ENCODE measurements around the gene NANOS3. TPM values are rescaled to one million over a fixed set of nuclear protein-coding genes. Genes with fewer than 3 reads are reported as not detected.

NANOS3 gene
- total RNA-seq, 1 donor from 2014 or later = 0.98 TPM

- intact Hi-C loops (cut with micrococcal nuclease) = loop anchor here (1.0 to 2.0 kb wide), 9 partner anchors 12 to 585 kb away; partner anchors contain the start of genes C19orf53 and ZSWIM4
Measured at GRCh38 chr19:13861714-13862531, 15.0 kb upstream of the NANOS3 start.

- intact Hi-C loops (cut with micrococcal nuclease) = no loop called here
Measured at GRCh38 chr19:13864046-13864666, 12.8 kb upstream of the NANOS3 start.

GRCh38 chr19:13864667-13865570 is 12.0 kb upstream of the NANOS3 start:
- intact Hi-C loops (cut with micrococcal nuclease) = no loop called here

- intact Hi-C loops (cut with micrococcal nuclease) = no loop called here
Measured at GRCh38 chr19:13865571-13866462, 11.1 kb upstream of the NANOS3 start.

- intact Hi-C loops (cut with micrococcal nuclease) = no loop called here
Measured at GRCh38 chr19:13866463-13867046, 10.4 kb upstream of the NANOS3 start.

- intact Hi-C loops (cut with micrococcal nuclease) = no loop called here
Measured at GRCh38 chr19:13868663-13869062, 8.3 kb upstream of the NANOS3 start.

- intact Hi-C loops (cut with micrococcal nuclease) = no loop called here
Measured at GRCh38 chr19:13869281-13869680, 7.7 kb upstream of the NANOS3 start.

GRCh38 chr19:13870873-13871272 is 6.1 kb upstream of the NANOS3 start:
- intact Hi-C loops (cut with micrococcal nuclease) = no loop called here

- intact Hi-C loops (cut with micrococcal nuclease) = no loop called here
Measured at GRCh38 chr19:13872339-13872694, 4.6 kb upstream of the NANOS3 start.

GRCh38 chr19:13872695-13873389 is 4.1 kb upstream of the NANOS3 start:
- intact Hi-C loops (cut with micrococcal nuclease) = no loop called here

- intact Hi-C loops (cut with micrococcal nuclease) = no loop called here
Measured at GRCh38 chr19:13873834-13874515, 3.0 kb upstream of the NANOS3 start.

- intact Hi-C loops (cut with micrococcal nuclease) = no loop called here
Measured at GRCh38 chr19:13875824-13876223, 1.1 kb upstream of the NANOS3 start.

- intact Hi-C loops (cut with micrococcal nuclease) = no loop called here
Measured at GRCh38 chr19:13877303-13877702, 369 bp downstream of the NANOS3 start.

- intact Hi-C loops (cut with micrococcal nuclease) = loop anchor here (1.0 to 5.0 kb wide), 16 partner anchors 72 to 606 kb away; partner anchors contain the start of genes DCAF15, DDX39A, IL27RA and RFX1
Measured at GRCh38 chr19:13880059-13881043, 3.4 kb downstream of the NANOS3 start.

- intact Hi-C loops (cut with micrococcal nuclease) = loop anchor here (2.0 to 5.0 kb wide), 3 partner anchors 284 to 536 kb away; partner anchors contain the start of gene DDX39A
Measured at GRCh38 chr19:13881251-13881691, 4.3 kb downstream of the NANOS3 start.

GRCh38 chr19:13881692-13882418 is 4.9 kb downstream of the NANOS3 start:
- intact Hi-C loops (cut with micrococcal nuclease) = loop anchor here (2.0 to 5.0 kb wide), 3 partner anchors 285 to 535 kb away; partner anchors contain the start of gene DDX39A

- intact Hi-C loops (cut with micrococcal nuclease) = loop anchor here (5.0 kb wide), 2 partner anchors 285 to 535 kb away; partner anchors contain the start of gene DDX39A
Measured at GRCh38 chr19:13882419-13882795, 5.5 kb downstream of the NANOS3 start.

Data from T-helper 1 cell treated with Interleukin-12 subunit alpha and Interleukin-12 subunit beta and Interleukin-4 antibody, amounts not matched to agents 30 ng/mL and 1 ng/mL, for 36 hours (primary cell).